GM13977 (cell line): ENCODE data around the gene PKN2.
"Not testable (repeated sequence)": the region's sequence is repeated elsewhere in the genome, so short reads cannot be mapped to it uniquely, and the experiment has no call there.

Source experiments
- DNase-seq: peaks from one replicate; pipeline ENCODE4 v3.0.0; 2012; ENCODE audit warnings: low spot score
- in situ Hi-C: fragments of 300-500 bp; cut with MboI; formaldehyde crosslinking; loops from one replicate; pipeline ENCODE4 v1.12.0; 2022; ENCODE audit warnings: low sequenced_read_pairs, low pct_unique_long_range_greater_than_20kb, mixed read lengths, inconsistent platforms; ENCODE audit not compliant: unreplicated experiment
- TF ChIP-seq, protein P1 (sequence below): IDR thresholded peaks from 2 replicates; pipeline ENCODE4 v1.5.1; 2012; ENCODE audit warnings: mild to moderate bottlenecking, control low read depth; ENCODE audit not compliant: insufficient read depth; ENCODE audit errors: extremely low read depth, missing control alignments

PKN2 gene

DNA sequence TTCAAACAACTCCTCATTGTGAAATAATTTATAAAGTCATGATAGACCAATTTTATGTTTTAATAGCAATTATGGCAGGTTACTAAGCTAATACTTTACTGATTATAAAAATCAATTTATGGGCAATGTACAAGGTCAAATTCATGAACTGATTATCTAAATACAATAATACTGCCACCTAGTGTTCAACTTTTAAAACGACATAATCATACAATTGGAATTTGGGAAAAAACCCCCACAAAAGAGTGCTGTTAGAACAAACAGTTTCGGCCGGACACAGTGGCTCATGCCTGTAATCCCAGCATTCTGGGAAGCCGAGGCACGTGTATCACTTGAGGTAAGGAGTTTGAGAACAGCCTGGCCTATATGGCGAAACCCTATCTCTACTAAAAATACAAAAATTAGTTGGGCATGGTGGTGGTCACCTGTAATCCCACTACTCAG, 193.3 kb downstream of the PKN2 start:
- no peak for DNase-seq
- TF ChIP-seq, protein P1, sequence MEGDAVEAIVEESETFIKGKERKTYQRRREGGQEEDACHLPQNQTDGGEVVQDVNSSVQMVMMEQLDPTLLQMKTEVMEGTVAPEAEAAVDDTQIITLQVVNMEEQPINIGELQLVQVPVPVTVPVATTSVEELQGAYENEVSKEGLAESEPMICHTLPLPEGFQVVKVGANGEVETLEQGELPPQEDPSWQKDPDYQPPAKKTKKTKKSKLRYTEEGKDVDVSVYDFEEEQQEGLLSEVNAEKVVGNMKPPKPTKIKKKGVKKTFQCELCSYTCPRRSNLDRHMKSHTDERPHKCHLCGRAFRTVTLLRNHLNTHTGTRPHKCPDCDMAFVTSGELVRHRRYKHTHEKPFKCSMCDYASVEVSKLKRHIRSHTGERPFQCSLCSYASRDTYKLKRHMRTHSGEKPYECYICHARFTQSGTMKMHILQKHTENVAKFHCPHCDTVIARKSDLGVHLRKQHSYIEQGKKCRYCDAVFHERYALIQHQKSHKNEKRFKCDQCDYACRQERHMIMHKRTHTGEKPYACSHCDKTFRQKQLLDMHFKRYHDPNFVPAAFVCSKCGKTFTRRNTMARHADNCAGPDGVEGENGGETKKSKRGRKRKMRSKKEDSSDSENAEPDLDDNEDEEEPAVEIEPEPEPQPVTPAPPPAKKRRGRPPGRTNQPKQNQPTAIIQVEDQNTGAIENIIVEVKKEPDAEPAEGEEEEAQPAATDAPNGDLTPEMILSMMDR = peak; percentile 42
- in situ Hi-C loops = no loop called here

DNA sequence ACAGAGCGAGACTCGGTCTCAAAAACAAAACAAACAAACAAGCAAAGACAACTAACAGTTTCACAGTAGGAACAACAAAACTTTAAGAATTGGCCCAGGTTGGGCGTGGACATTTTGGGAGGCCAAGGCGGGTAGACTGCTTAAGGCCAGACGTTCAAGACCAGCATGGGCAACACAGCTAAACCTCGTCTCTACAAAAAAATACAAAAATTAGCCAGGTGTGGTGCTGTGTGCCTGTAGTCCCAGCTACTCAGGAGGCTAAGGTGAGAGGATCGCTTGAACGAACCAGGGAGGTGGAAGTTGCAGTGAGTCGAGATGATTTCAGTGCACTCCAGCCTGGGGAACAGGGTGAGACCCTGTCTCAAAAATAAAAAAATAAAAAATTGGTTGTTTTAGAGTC, 193.8 kb downstream of the PKN2 start:
- DNase-seq = no peak
- in situ Hi-C loops = no loop called here
- TF ChIP-seq, protein P1 = no peak

DNA sequence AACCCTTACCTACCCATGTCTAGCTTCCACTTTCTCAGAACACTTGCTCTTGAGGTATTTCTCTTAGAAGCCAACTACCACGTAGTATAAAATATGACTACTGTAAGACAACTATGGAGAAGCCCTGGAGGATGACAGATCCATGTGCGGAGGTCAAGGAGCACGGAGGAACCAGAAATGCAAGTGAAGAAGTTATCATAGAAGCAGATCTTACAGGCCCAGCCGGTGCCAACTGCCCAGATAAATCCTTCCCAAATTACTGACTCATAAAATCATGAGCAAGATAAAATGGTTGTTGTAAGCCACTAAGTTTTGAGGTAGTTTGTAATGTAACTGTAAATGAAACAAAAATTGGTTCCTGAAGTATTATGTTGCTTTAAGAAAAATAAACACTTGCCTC, 194.7 kb downstream of the PKN2 start:
- in situ Hi-C loops = no loop called here
- TF ChIP-seq, protein P1 = no peak
- DNase-seq = no peak

DNA sequence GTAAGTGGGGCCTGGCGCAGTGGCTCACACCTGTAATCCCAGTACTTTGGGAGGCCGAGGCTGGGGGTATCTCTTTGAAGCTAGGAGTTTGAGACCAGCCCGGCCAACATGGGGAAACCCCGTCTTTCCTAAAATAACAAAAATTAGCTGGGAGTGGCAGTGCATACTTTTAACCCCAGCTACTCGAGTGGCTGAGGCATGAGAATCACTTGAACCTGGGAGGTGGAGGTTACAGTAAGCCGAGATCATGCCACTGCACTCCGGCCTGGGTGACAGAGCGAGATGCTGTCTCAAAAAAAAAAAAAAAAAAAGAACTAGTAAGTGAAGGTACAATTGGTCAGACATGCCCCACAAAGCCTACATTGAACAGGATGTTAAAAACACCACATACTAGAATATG, 196.6 kb downstream of the PKN2 start:
- in situ Hi-C loops, DNase-seq: not testable (repeated sequence)

DNA sequence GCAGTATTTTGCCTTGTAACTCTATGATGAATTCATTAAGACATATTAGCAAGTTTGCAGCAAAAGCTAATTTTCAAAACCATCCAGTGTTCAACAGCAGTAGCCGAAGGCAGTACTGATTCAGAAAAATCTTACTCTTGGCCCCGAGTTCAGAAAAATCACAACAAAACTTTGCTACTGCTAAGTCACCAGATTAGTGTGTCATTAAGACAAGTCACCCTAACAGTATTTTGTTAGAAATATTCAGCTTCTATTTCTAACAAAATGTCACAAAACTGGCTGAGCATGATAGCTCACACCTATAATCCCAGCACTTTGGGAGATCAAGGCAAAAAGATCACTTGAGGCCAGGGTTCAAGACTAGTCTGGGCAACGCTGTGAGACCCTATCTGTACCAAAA, 199.1 kb downstream of the PKN2 start:
- in situ Hi-C loops = no loop called here
- DNase-seq = no peak
- TF ChIP-seq, protein P1 = no peak
